ENCODE results near the gene PLCL1.

The PLCL1 gene

GRCh38 chr2:197839856-197840255 is 35.5 kb downstream of the PLCL1 start:
- H3K9me3 ChIP-seq (replicated peaks; ENCODE audit: low read length), result no peaks in the 10 kb centered on the region
- no peak overlapping the region for H3K4me3 ChIP-seq (ENCODE audit: low read length)
- H3K9ac ChIP-seq (ENCODE audit: low read depth, low read length), result no peak overlapping the region
- H3K4me2 ChIP-seq (ENCODE audit: low read length), result no peak overlapping the region
- H3K4me1 ChIP-seq (ENCODE audit: control insufficient read depth, insufficient read depth, low read length), result peaks cover 11% of the 10 kb centered on the region
- no peaks in the 10 kb centered on the region for H3K27me3 ChIP-seq (ENCODE audit: control insufficient read depth, insufficient read depth, low read length)
- H3K36me3 ChIP-seq (ENCODE audit: insufficient read depth, low read length), result no peaks in the 10 kb centered on the region

DNA sequence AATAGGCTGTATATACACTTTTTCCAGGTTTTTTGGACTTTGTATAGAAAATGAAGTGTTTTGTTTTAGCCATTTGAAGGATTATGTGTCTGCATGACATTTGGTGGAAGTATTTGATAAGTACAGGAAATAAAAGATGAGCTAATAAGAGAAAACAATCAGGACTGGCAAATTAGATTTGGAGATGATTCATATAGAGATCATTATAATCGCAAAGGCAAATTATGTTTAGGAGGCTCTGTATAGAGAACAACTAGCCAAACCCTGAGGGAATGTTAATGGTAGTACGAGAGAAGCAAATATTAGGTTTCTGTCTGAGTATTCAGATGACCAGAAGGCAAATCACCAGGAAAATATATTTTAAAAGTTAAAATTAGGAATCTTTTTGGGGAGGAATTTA is 41.7 kb downstream of the PLCL1 start:
- no peaks in the 10 kb centered on the region for H3K36me3 ChIP-seq (ENCODE audit: insufficient read depth, low read length)
- H3K4me3 ChIP-seq (ENCODE audit: low read length), result no peak overlapping the region
- H3K9ac ChIP-seq (ENCODE audit: low read depth, low read length), result no peak overlapping the region
- peaks cover 17% of the 10 kb centered on the region for H3K4me1 ChIP-seq (ENCODE audit: control insufficient read depth, insufficient read depth, low read length)
- no peaks in the 10 kb centered on the region for H3K27me3 ChIP-seq (ENCODE audit: control insufficient read depth, insufficient read depth, low read length)
- H3K9me3 ChIP-seq (replicated peaks; ENCODE audit: low read length), result no peaks in the 10 kb centered on the region
- no peak overlapping the region for H3K4me2 ChIP-seq (ENCODE audit: low read length)

DNA sequence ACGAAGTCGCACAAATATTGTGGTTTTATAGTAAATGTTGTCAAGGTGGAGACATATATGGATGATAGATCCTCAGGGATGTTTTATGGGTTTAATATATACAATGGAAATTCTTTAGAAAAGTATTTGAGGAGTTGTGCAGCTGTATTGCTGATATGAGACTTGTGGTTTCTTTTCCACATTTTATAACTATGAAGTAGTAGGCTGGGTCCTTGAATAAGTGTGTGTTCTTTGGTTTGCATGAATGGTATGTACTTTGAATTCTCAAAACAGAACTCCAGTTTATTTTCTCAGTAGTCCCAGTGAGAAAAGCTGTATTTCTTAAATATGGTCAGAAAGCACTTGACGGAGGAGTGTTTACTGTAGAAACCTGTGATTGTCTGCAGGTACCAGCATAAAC is 42.4 kb downstream of the PLCL1 start:
- H3K4me1 ChIP-seq (ENCODE audit: control insufficient read depth, insufficient read depth, low read length), result peaks cover 17% of the 10 kb centered on the region
- no peak overlapping the region for H3K9ac ChIP-seq (ENCODE audit: low read depth, low read length)
- no peaks in the 10 kb centered on the region for H3K27me3 ChIP-seq (ENCODE audit: control insufficient read depth, insufficient read depth, low read length)
- H3K36me3 ChIP-seq (ENCODE audit: insufficient read depth, low read length), result no peaks in the 10 kb centered on the region
- H3K4me2 ChIP-seq (ENCODE audit: low read length), result no peak overlapping the region
- no peaks in the 10 kb centered on the region for H3K9me3 ChIP-seq (replicated peaks; ENCODE audit: low read length)
- no peak overlapping the region for H3K4me3 ChIP-seq (ENCODE audit: low read length)

- Histone ChIP-seq H3K4me1 (ENCODE audit: control insufficient read depth, insufficient read depth, low read length) (peaks cover 17% of the 10 kb centered on the region), H3K27me3 (ENCODE audit: control insufficient read depth, insufficient read depth, low read length) (no peaks in the 10 kb centered on the region), H3K36me3 (ENCODE audit: insufficient read depth, low read length) (no peaks in the 10 kb centered on the region), H3K4me2 (ENCODE audit: low read length) (no peak overlapping the region), H3K9me3 (replicated peaks; ENCODE audit: low read length) (no peaks in the 10 kb centered on the region), H3K4me3 (ENCODE audit: low read length) (no peak overlapping the region), H3K9ac (ENCODE audit: low read depth, low read length) (no peak overlapping the region)
Measured at GRCh38 chr2:197847651-197848401, 43.4 kb downstream of the PLCL1 start.

- no peaks in the 10 kb centered on the region for H3K9me3 ChIP-seq (replicated peaks; ENCODE audit: low read length)
- no peaks in the 10 kb centered on the region for H3K27me3 ChIP-seq (ENCODE audit: control insufficient read depth, insufficient read depth, low read length)
- H3K9ac ChIP-seq (ENCODE audit: low read depth, low read length), result no peak overlapping the region
- H3K4me1 ChIP-seq (ENCODE audit: control insufficient read depth, insufficient read depth, low read length), result peaks cover 17% of the 10 kb centered on the region
- no peak overlapping the region for H3K4me3 ChIP-seq (ENCODE audit: low read length)
- no peak overlapping the region for H3K4me2 ChIP-seq (ENCODE audit: low read length)
- H3K36me3 ChIP-seq (ENCODE audit: insufficient read depth, low read length), result no peaks in the 10 kb centered on the region
Measured at GRCh38 chr2:197848602-197849001, 44.2 kb downstream of the PLCL1 start.

DNA sequence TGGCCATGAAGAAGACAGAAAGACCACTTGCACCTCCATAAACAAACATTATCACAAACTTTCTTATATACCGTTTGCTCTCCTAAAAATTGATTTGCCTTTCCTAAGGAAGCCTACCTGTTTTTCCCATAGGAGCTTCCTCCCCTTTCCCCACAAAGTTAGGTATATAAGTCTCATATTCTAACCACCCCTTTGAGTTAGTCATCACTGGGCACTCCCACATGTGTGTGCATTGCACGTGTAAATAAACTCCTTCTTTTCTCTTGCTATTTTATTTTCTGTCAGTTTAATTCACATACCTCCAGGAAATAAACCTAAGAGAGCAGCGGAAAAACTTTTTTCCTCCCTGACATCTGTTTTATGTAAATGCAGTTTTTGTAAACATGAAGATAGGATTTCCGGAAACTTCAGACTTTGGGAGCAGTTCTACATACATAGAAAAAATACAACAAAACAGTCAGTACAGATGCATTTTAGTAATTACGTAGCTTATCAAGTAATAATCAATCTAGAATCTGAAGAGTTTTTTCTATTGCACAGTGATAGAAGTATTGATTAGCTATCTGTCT is 46.6 kb downstream of the PLCL1 start:
- peaks cover 11% of the 10 kb centered on the region for H3K4me1 ChIP-seq (ENCODE audit: control insufficient read depth, insufficient read depth, low read length)

DNA sequence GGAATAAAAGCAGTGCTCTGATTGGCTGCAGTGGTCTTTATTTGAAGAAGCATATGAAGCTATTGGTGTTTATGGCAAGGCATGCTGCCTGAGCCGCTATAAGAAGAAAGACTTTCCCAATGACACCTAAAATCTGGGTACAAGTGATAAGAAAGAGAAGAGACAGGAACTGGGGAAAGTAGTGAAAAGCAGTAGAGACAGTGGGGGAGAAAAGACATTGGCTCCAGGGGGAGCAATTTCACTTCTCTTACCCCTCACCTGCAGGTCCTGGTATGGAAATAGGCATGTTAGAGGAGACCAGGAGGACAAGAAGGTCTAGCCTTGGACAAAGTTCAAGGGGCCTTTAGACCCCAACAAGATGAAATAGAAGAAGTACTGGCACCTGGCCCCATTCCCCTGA is 47.1 kb downstream of the PLCL1 start:
- Histone ChIP-seq H3K27me3 (ENCODE audit: control insufficient read depth, insufficient read depth, low read length) (no peaks in the 10 kb centered on the region), H3K4me3 (ENCODE audit: low read length) (no peak overlapping the region), H3K9ac (ENCODE audit: low read depth, low read length) (no peak overlapping the region), H3K9me3 (replicated peaks; ENCODE audit: low read length) (no peaks in the 10 kb centered on the region), H3K4me2 (ENCODE audit: low read length) (no peak overlapping the region), H3K4me1 (ENCODE audit: control insufficient read depth, insufficient read depth, low read length) (peaks cover 7% of the 10 kb centered on the region), H3K36me3 (ENCODE audit: insufficient read depth, low read length) (no peaks in the 10 kb centered on the region)

More for the DNA sequence above, 46.6 kb downstream of the PLCL1 start:
- Histone ChIP-seq H3K36me3 (ENCODE audit: insufficient read depth, low read length) (no peaks in the 10 kb centered on the region), H3K27me3 (ENCODE audit: control insufficient read depth, insufficient read depth, low read length) (no peaks in the 10 kb centered on the region), H3K9me3 (replicated peaks; ENCODE audit: low read length) (no peaks in the 10 kb centered on the region), H3K9ac (ENCODE audit: low read depth, low read length) (no peak overlapping the region), H3K4me3 (ENCODE audit: low read length) (no peak overlapping the region), H3K4me2 (ENCODE audit: low read length) (no peak overlapping the region)

DNA sequence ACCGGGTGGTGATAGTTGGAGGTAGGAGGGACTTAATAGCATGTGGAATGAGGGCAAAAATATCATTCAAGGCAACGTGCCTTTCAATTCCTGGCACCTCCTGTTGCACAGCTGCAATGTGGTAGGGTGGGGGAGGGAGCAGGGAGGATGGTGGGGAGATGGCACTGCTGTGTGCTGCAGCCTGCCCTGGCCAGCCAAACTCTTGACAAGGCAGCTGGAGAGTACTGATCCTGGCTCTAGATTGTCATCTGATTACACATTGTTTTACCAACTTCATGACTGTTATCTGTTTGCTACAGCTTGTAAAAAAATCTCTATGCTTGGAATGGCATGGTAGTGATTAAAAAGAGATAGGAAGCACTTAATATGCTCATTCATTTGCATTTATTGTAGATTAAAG is 47.7 kb downstream of the PLCL1 start:
- no peaks in the 10 kb centered on the region for H3K27me3 ChIP-seq (ENCODE audit: control insufficient read depth, insufficient read depth, low read length)
- no peaks in the 10 kb centered on the region for H3K9me3 ChIP-seq (replicated peaks; ENCODE audit: low read length)
- H3K4me2 ChIP-seq (ENCODE audit: low read length), result no peak overlapping the region
- H3K9ac ChIP-seq (ENCODE audit: low read depth, low read length), result no peak overlapping the region
- H3K4me1 ChIP-seq (ENCODE audit: control insufficient read depth, insufficient read depth, low read length), result no peaks in the 10 kb centered on the region
- H3K36me3 ChIP-seq (ENCODE audit: insufficient read depth, low read length), result no peaks in the 10 kb centered on the region
- H3K4me3 ChIP-seq (ENCODE audit: low read length), result no peak overlapping the region

GRCh38 chr2:197853549-197853948 is 49.2 kb downstream of the PLCL1 start:
- Histone ChIP-seq H3K4me1 (ENCODE audit: control insufficient read depth, insufficient read depth, low read length) (no peaks in the 10 kb centered on the region), H3K9me3 (replicated peaks; ENCODE audit: low read length) (no peaks in the 10 kb centered on the region), H3K9ac (ENCODE audit: low read depth, low read length) (no peak overlapping the region), H3K36me3 (ENCODE audit: insufficient read depth, low read length) (no peaks in the 10 kb centered on the region), H3K27me3 (ENCODE audit: control insufficient read depth, insufficient read depth, low read length) (no peaks in the 10 kb centered on the region), H3K4me2 (ENCODE audit: low read length) (no peak overlapping the region), H3K4me3 (ENCODE audit: low read length) (no peak overlapping the region)

- no peaks in the 10 kb centered on the region for H3K9me3 ChIP-seq (replicated peaks; ENCODE audit: low read length)
- no peaks in the 10 kb centered on the region for H3K36me3 ChIP-seq (ENCODE audit: insufficient read depth, low read length)
- H3K4me2 ChIP-seq (ENCODE audit: low read length), result no peak overlapping the region
- no peak overlapping the region for H3K4me3 ChIP-seq (ENCODE audit: low read length)
- no peaks in the 10 kb centered on the region for H3K4me1 ChIP-seq (ENCODE audit: control insufficient read depth, insufficient read depth, low read length)
- H3K27me3 ChIP-seq (ENCODE audit: control insufficient read depth, insufficient read depth, low read length), result no peaks in the 10 kb centered on the region
- H3K9ac ChIP-seq (ENCODE audit: low read depth, low read length), result no peak overlapping the region
Measured at GRCh38 chr2:197857476-197858107, 53.2 kb downstream of the PLCL1 start.

DNA sequence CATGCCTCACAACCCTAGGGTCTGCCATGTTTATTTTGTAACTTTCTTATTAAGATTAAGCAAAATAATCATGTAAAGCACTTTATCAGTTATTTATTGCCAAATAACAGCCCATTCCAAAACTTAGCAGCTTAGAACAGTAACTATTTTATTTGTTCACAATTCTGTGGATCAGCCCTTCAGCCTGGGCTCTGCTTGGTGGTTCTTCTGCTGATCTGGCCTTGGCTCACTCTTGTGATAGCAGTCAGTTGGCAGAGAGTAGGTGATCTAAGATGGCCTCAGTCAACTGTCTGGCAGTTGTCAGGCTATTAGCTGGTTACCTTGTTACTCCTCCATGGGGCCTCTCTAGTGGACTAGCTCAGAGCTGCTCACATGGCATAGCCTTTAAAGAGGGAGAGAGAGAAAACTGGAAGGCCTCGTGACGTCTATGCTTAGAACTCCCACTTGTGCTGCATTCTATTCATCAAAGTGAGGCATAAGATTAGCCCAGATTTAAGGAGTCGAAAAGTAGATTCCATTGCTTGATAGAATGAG is 54.3 kb downstream of the PLCL1 start:
- no peaks in the 10 kb centered on the region for H3K4me1 ChIP-seq (ENCODE audit: control insufficient read depth, insufficient read depth, low read length)
- no peak overlapping the region for H3K4me2 ChIP-seq (ENCODE audit: low read length)
- H3K9me3 ChIP-seq (replicated peaks; ENCODE audit: low read length), result no peaks in the 10 kb centered on the region
- no peaks in the 10 kb centered on the region for H3K36me3 ChIP-seq (ENCODE audit: insufficient read depth, low read length)
- H3K27me3 ChIP-seq (ENCODE audit: control insufficient read depth, insufficient read depth, low read length), result no peaks in the 10 kb centered on the region
- no peak overlapping the region for H3K4me3 ChIP-seq (ENCODE audit: low read length)
- H3K9ac ChIP-seq (ENCODE audit: low read depth, low read length), result no peak overlapping the region

Measured in skeletal muscle satellite cell (primary cell).